Stimulated activated CD4-positive, alpha-beta T cell treated with anti-CD3 and anti-CD28 coated beads, Interleukin-12 subunit alpha, Interleukin-12 subunit beta, amount 100 ng/mL, for 24 hours (primary cell): ENCODE measurements around the gene DNAJC11.
"Not testable (repeated sequence)": the region's sequence is repeated elsewhere in the genome, so short reads cannot be mapped to it uniquely, and the experiment has no call there.

Source experiments
- DNase-seq, 2 experiments: peaks; one replicate each; pipeline ENCODE4 v3.0.0-alpha.2; 2020; ENCODE audit warnings: low read depth in 2 of 2

DNAJC11 gene

DNA sequence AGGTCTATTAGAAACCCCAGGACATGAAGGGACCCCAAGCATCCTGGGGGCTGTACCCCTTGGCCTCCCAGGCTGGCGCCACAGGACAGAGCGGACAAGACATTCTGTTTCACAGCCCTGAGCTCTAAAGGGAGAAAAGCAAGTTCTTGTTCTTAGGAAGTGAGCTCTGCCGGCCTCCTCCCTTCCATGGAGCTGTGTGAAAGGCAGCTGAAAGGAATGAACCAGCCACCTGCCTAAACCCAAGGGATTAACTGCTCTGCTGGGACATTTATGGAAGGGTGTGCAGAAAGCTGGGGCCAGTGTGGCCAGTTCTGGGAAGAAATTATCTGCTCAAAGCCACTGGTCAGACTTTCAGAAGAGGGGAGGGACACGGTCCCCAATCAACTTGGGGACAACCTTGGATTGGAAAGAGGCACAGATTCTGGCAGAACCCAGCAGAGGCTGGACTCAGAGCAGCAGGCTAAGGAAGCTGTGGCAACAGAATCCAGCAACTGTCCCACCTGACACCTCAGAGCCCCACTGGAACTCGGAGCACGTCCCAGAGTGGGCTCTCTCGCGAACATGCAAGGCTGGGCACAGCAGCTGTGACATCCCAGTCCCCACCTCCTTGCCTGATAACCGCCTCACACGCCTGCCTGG lies 101.1 kb downstream of the DNAJC11 start:
- DNase-seq, result no peak

GRCh38 chr1:6599991-6600390 lies 101.6 kb downstream of the DNAJC11 start:
- not testable (repeated sequence) for DNase-seq

DNA sequence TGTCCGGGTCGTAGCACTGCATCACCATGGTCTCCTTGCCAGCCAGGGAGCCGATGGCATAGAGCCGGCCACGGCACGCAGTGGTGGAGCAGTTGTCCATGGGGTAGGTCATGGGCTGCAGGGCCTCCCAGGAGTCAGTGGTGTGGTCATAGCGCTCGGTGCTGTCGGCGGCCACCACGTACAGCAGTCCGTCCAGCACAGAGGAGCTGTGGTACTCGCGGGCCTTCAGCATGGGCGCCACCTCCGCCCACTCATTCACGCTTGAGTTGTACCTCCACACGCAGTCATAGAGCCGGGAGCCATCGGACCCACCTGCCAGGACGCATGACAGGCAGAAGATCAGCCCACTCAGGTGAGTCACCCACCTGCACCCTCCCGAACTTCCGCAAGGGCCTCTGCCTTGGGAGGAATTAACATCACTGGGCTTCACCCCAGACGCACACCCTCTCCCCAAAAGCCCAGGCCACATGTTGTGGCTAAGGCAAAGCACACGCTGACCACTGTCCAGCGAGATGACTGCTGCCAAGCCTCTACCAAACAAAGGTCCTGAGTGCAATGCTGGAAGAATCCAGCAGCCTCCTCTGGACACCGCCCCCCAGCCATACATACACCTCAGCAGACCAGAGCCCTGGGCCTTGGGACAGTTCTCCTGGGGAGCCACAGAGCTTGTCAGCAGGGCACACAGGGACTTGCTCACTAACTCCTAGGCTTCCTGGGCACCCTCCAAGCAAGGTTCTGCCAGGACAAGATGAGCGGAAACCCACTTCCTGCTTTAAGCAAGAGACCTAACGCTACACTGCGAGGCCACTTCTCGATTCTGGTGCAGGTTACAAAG lies 102.3 kb downstream of the DNAJC11 start:
- peak in 1 of 2 experiments; percentile 43 for DNase-seq

DNA sequence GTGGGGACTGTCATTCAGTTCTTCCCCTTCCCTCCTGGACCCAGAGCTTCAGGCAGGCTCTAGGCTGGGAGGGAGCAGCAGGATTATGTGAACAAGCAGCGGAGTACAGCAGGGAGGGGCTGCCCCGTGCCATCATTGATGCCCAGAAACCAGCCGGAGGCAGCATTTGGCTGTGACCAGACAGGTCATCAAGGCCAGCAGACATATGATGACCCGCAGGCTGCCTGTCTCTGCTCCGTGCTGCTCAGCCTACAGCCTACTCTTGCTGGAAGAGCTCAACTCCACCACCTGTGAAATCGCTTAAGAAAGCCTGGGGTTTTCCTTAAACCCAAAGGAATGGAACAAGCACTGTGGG lies 103.9 kb downstream of the DNAJC11 start:
- no peak for DNase-seq

DNA sequence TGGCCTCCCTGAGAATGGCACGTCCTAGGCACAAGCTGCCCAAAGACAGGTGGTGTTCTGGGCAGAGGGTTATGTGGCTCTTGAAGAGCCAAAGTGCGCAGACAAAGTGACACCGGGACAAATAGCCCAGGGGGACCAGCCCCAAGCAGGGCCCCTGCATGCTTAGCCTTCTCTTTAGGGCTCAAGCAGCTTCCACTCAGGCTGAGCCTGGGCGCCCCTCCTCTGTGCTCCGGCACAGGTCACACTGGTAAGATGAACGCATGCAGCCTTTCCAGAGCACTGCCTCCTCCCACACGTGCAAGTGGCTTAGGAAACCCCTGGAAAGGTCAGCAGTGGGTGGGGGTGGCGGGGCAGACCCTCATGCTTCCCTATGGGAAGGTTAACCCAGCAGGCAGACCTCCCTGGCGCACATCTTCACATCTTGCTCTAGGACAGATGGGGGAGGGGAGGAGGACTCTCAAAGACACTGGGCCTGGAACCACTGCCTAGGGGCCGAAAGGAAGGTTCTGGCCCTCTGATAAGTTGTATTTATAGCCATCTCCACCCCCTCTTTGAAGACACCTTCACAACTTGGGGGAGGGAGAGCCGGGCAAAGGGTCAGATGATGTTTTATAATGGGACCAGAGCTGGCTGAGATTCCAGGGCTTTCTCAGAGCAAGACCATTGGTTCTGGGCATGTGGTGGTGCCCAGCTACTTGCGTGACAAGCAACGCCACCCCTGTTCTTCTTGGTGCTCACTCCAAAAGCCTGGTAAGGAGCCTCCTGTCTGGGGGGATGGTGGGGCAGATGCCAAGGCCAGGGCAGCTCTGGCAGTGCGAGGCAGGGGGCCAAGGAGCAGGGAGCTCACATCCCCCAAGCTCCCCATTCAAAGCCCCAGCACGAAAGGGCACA lies 104.5 kb downstream of the DNAJC11 start:
- DNase-seq, result no peak

DNA sequence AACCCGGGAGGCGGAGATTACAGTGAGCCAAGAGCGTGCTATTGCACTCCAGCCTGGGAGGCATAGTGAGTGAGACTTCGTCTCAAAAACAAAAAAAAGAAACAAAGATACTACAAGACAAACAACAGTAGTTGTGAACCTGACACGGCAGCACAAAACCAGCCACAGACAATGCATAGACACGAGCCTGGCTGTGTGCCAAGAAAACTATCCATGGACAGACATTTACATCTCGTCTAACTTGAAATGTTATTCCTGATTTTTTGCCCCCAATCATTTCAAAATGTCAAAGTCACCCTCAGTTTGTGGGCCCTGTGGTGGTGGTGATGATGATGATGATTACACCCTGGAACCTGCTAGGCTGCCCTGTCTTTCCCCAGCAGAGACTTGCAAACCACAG lies 105.3 kb downstream of the DNAJC11 start:
- DNase-seq, result no peak

DNA sequence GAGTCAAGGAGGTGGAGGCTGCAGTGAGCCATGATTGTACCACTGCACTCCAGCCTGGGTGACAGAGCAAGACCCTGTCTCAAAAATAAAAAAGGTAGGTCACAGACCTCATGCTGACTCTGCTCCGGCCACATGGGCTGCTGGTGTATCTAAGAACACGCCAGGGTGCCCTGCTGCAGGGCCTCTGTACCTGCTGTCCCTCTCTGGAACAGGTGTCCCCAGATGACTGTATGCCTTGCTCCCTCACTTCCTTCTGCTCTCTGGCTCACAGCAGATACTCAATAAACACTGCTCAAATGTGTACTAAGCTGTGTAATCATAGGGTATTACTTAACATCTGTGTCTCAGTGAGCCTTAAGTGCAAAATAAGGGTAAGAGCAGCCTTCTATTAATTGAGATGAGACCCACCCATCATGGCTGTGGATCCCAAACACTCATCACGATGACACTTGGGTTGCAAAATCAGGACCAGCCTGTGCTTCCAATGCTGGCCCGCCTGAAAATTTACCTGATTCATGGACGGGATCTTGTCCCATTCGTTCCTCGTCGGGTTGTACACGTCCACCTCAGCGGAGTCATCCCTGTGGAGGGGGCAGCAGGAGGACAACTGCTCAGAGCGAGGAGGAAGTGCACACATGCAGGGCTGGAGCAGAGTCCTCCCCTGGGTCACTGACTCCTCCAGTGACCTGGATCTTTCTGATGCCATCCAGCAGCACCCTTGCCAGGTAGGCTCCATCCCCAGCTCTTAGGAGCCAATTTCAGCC lies 106.5 kb downstream of the DNAJC11 start:
- no peak for DNase-seq

- DNase-seq, result no peak
These were observed 107.8 kb downstream of the DNAJC11 start for GRCh38 chr1:6593810-6594209.

DNA sequence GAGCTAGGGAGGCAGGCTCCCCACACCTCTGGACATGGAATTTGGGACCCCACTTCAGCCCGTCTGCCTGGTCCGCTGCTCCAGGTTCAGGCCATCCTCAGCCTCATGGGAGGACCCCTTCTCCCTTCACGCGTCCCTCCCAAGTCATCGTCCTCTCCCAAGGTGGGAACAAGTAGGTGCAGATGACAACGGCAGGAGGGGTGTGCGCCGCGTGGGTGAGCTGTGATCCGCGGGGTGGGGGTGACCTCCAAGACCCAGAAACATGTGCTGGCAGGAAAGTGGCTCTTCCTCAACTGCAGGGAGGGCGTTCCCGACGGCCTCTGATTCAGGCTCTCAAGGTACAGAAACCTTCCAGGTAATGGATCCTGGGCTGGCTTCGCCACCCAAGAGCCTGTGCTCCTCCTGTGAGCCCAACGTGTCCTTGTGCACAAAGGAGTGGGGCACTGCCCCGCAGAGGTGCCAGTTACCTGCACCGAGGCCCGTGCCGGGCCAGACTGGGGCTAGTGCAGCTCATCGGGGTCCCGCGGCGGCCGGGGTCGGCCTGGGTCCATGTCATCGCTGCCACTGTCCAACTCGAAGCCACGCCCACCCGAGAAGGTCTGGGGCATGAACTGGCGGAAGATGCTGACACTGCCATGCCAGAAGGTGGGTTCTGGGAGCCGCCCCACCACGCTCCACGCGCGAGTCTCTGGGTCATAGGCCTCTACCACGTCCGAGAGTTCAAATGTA lies 108.6 kb downstream of the DNAJC11 start:
- no peak for DNase-seq

- DNase-seq, result no peak
These were observed 109.2 kb downstream of the DNAJC11 start for GRCh38 chr1:6592441-6592840.

- DNase-seq, result no peak
These were observed 110.0 kb downstream of the DNAJC11 start for GRCh38 chr1:6591644-6592043.

DNA sequence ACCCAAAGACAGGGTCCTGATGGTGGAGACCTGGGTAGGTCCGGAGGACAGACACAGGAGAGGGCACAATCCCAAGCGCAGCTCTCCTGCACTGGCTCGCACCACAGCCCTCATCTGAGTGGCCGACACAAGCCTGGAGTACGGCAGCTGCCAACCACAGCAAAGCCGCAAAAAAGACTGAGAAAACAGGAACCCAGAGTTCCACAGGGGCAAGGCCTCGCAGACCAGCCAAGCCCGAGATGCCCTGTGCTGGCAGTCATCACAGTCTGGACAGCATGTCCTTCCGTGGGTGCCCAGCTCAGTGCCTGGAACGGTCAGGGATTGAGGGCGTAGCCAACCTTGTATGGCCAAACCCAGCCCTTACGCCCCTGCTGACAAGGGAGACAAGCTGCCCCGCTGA lies 110.4 kb downstream of the DNAJC11 start:
- DNase-seq, result no peak

DNA sequence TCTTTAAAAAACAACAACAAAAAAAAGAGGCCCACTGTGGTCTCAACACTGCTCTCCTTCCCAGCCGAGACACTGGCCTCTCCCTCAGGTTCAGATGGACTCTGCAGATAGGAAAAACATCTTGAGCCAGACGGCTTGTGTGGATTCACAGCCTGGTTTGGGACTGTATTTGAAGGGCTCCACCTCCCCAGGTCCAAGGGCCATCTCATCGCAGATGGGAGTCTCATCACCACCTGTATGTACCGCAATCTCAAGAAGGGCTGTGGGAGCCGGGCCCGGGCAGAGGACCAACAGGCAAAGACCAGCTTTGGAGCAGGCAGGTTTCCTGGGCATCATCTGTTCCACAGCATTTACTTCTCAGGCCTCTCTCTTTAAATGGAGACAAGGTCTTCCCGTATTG lies 111.6 kb downstream of the DNAJC11 start:
- DNase-seq, result no peak

GRCh38 chr1:6588893-6589520 lies 112.6 kb downstream of the DNAJC11 start:
- DNase-seq, result no peak

DNA sequence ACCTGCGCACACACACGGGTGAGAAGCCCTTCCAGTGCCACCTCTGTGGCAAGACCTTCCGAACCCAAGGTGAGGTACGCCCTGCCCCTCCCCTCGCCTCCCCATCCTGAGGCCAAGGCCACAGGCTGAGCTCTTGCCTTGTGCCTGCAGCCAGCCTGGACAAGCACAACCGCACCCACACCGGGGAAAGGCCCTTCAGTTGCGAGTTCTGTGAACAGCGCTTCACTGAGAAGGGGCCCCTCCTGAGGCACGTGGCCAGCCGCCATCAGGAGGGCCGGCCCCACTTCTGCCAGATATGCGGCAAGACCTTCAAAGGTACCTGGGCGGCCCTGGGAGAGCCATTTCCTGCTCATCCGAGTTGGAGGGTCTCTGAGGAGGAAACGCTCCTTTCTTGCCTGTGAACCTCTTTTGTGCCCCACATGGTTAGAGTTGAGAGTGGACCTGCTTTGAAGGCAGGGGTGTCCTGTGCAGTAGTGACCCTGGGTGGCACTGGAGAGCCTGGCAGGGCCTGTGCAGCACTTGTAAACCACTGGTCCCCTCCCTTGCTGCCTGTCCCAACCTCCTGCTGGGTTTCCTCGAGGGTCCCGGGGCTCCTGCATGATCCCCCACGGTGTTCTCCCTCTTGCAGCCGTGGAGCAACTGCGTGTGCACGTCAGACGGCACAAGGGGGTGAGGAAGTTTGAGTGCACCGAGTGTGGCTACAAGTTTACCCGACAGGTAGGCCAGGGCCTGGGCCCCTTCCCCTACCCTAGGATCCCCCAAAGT lies 113.3 kb downstream of the DNAJC11 start:
- no peak for DNase-seq

GRCh38 chr1:6587261-6588005 lies 114.2 kb downstream of the DNAJC11 start:
- DNase-seq, result no peak

DNA sequence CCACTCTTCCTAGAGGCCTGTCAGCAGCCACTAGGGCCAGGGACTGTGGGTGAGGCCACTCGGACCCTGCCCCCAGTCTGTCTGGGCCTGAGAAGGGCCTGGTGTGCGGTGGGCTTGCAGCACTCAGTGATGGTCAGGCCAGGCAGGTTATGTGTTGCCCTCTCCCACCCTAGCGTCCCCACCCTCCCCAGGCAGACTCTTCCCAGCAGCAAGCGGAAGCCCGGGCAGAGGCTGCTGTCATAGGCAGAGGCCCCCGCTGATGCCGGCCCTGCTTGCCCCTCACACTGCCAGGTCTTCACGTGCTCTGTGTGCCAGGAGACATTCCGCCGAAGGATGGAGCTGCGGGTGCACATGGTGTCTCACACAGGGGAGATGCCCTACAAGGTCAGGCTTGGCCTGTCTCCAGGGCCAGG lies 115.2 kb downstream of the DNAJC11 start:
- no peak for DNase-seq

DNA sequence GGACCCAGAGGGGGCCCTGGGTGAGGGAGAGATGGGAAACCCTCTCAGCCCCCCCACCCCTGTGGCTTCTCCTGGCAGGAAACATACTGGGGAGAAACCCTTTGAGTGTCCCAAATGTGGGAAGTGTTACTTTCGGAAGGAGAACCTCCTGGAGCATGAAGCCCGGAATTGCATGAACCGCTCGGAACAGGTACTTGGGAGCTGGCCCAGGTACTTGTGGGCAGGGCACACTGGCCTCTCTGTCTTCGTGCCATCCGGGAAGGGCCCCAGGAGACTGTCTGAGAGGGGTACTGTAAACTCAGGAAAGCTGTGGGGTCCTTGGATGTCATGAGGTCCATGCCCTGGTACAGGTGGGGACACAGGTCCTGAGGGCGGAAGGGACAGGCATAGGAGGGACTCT lies 115.8 kb downstream of the DNAJC11 start:
- DNase-seq, result no peak

- no peak for DNase-seq
These were observed 116.4 kb downstream of the DNAJC11 start for GRCh38 chr1:6585081-6585722.
